Type B pancreatic cell (in vitro differentiated cells): ENCODE results near the gene HERC3. TPM values are rescaled to one million over a fixed set of nuclear protein-coding genes. Genes with fewer than 3 reads are reported as not detected.

Experiments
- DNase-seq: peaks from one replicate; pipeline ENCODE4 v3.0.0; 2021; ENCODE audit warnings: mixed read lengths; ENCODE audit not compliant: unreplicated experiment; ENCODE audit errors: extremely low spot score
- H3K27ac Mint-ChIP-seq: 2 replicates; pipeline ENCODE4 v1.8.0; 2021; ENCODE audit warnings: mild to moderate bottlenecking, mixed read lengths
- H3K27me3 Mint-ChIP-seq: 2 replicates; pipeline ENCODE4 v1.8.0; 2021; ENCODE audit warnings: mixed read lengths
- H3K36me3 Mint-ChIP-seq: 2 replicates; pipeline ENCODE4 v1.8.0; 2021; ENCODE audit warnings: mixed read lengths
- H3K4me1 Mint-ChIP-seq: one replicate; pipeline ENCODE4 v1.8.0; 2021; ENCODE audit warnings: mixed read lengths; ENCODE audit not compliant: unreplicated experiment
- H3K4me3 Mint-ChIP-seq: 2 replicates; pipeline ENCODE4 v1.8.0; 2021; ENCODE audit warnings: mild to moderate bottlenecking, mixed read lengths
- H3K9me3 Mint-ChIP-seq: 2 replicates; pipeline ENCODE4 v1.8.0; 2021; ENCODE audit warnings: mixed read lengths
- total RNA-seq: library from RNA; stranded (reverse); gene quantifications from 2 replicates; pipeline ENCODE4 v1.2.1, GENCODE V29; 2021; ENCODE audit warnings: low replicate concordance
- TF ChIP-seq, protein P1 (sequence below): fragments of 200-600 bp; sonication (generic); conservative IDR thresholded peaks from 2 replicates; pipeline ENCODE4 v1.5.0; 2021; ENCODE audit warnings: antibody characterized with exemption, mild to moderate bottlenecking

HERC3 gene
- total RNA-seq, 1 donor from 2014 or later = 14.1 TPM

- TF ChIP-seq, protein P1, sequence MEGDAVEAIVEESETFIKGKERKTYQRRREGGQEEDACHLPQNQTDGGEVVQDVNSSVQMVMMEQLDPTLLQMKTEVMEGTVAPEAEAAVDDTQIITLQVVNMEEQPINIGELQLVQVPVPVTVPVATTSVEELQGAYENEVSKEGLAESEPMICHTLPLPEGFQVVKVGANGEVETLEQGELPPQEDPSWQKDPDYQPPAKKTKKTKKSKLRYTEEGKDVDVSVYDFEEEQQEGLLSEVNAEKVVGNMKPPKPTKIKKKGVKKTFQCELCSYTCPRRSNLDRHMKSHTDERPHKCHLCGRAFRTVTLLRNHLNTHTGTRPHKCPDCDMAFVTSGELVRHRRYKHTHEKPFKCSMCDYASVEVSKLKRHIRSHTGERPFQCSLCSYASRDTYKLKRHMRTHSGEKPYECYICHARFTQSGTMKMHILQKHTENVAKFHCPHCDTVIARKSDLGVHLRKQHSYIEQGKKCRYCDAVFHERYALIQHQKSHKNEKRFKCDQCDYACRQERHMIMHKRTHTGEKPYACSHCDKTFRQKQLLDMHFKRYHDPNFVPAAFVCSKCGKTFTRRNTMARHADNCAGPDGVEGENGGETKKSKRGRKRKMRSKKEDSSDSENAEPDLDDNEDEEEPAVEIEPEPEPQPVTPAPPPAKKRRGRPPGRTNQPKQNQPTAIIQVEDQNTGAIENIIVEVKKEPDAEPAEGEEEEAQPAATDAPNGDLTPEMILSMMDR = no peak
- Mint-ChIP-seq H3K9me3 (no peaks in the 10 kb centered on the region), H3K4me3 (peak overlapping the region; percentile 88), H3K4me1 (peaks cover 5% of the 10 kb centered on the region), H3K27ac (peak overlapping the region; percentile 83), H3K36me3 (peaks cover 4% of the 10 kb centered on the region), H3K27me3 (no peaks in the 10 kb centered on the region)
- no peak for DNase-seq
Observed at GRCh38 chr4:88697141-88697540, 104.9 kb downstream of the HERC3 start.

GRCh38 chr4:88697588-88698329 is 105.5 kb downstream of the HERC3 start, which contains the start of gene NAP1L5:
NAP1L5 (minus strand) TSS chr4:88697829; CDS start chr4:88697754, 75 bp downstream.
- H3K27me3 Mint-ChIP-seq = no peaks in the 10 kb centered on the region
- DNase-seq = no peak
- no peaks in the 10 kb centered on the region for H3K9me3 Mint-ChIP-seq
- H3K4me3 Mint-ChIP-seq = peak within 1 kb of the TSS; percentile 88
- TF ChIP-seq, protein P1 = no peak
- H3K36me3 Mint-ChIP-seq = peaks cover 4% of the 10 kb centered on the region
- peak within 1 kb of the TSS; percentile 83 for H3K27ac Mint-ChIP-seq
- H3K4me1 Mint-ChIP-seq = peaks cover 5% of the 10 kb centered on the region

- Mint-ChIP-seq H3K4me3 (peak overlapping the region; percentile 88), H3K9me3 (no peaks in the 10 kb centered on the region), H3K36me3 (peaks cover 4% of the 10 kb centered on the region), H3K27ac (no peak overlapping the region), H3K4me1 (peaks cover 5% of the 10 kb centered on the region), H3K27me3 (no peaks in the 10 kb centered on the region)
- TF ChIP-seq, protein P1 = no peak
- DNase-seq = no peak
Observed at GRCh38 chr4:88698519-88698918, 106.2 kb downstream of the HERC3 start.

DNA sequence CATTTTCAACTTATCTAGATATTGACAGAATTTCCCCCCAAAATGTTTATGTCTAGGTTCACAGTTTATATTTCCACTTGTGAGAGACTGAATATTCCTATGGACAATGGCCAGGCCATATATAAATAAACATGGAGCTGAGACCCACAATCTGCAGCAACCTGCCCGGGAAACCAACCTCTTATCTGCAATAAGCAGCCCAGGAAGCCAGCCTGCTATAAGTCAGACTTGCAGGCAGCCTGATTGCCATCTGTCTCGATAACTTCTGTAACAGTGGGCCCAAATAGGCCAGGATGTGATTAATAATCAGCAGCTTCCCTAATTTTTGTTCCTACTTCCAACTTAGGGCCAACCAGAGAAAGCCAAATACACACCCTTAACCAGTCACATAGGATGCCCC is 110.5 kb downstream of the HERC3 start:
- TF ChIP-seq, protein P1 = no peak
- Mint-ChIP-seq H3K9me3 (no peaks in the 10 kb centered on the region), H3K4me1 (peaks cover 5% of the 10 kb centered on the region), H3K36me3 (peaks cover 4% of the 10 kb centered on the region), H3K27me3 (no peaks in the 10 kb centered on the region), H3K27ac (no peak overlapping the region), H3K4me3 (no peak overlapping the region)
- DNase-seq = no peak

DNA sequence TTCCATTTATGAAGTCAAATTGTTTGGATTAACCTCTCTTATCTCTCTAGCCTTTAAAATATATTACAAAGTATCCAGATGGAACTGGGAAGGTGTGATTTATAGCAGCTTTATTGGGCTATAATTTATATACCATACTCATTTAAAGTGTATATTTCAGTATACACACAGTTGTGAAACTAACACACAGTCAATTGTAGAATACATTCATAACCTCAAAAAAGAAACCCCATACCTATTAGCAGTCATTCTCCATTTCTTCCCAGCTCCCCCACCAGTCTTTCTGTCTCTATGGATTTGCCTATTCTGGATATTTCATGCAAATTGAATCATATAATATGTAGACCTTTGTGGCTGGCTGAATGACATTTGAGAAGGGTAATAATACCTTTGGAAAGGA is 112.9 kb downstream of the HERC3 start:
- no peak overlapping the region for H3K27ac Mint-ChIP-seq

More for the DNA sequence above, 112.9 kb downstream of the HERC3 start:
- Mint-ChIP-seq H3K4me1 (peaks cover 5% of the 10 kb centered on the region), H3K4me3 (no peak overlapping the region), H3K9me3 (no peaks in the 10 kb centered on the region), H3K36me3 (no peaks in the 10 kb centered on the region), H3K27me3 (no peaks in the 10 kb centered on the region)
- no peak for DNase-seq
- TF ChIP-seq, protein P1 = no peak
